HEK293 (cell line): ENCODE data around the gene HLA-DRB5.

Source experiments
- CTCF ChIA-PET: fragments of 350-600 bp; formaldehyde crosslinking; extraction: SDS; loops from one replicate; lab custom pipeline; 2021; ENCODE audit warnings: antibody characterized with exemption; lab: Yijun Ruan, JAX
- POLR2A ChIA-PET: fragments of 300-600 bp; formaldehyde crosslinking; extraction: SDS; loops from one replicate; lab custom pipeline; 2020; ENCODE audit warnings: antibody characterized with exemption, inconsistent platforms; lab: Yijun Ruan, JAX
- H3K27ac ChIP-seq: fragments of 200-500 bp; sonication (Bioruptor generic); 2 replicates; pipeline ENCODE4 v1.5.1; 2014; ENCODE audit warnings: low read depth, low read length, control low read depth, inconsistent platforms; ENCODE audit errors: extremely low read depth
- H3K36me3 ChIP-seq, 2 experiments: fragments of 200-500 bp in 1 of 2; sonication (Bioruptor generic) in 1 of 2; 1 replicate in 1 of 2; 2 replicates in 1 of 2; pipeline ENCODE4 v1.5.1; 2014 to 2017; ENCODE audit warnings: inconsistent platforms in 2 of 2, low read length in 2 of 2; ENCODE audit not compliant: control insufficient read depth in 2 of 2, insufficient read depth in 1 of 2
- H3K4me1 ChIP-seq: fragments of 200-500 bp; sonication (Bioruptor generic); 2 replicates; pipeline ENCODE4 v1.5.1; 2014; ENCODE audit warnings: mild to moderate bottlenecking, low read length, inconsistent platforms; ENCODE audit not compliant: control insufficient read depth, insufficient read depth
- H3K4me3 ChIP-seq: 2 replicates; pipeline ENCODE4 v1.5.1; 2011; ENCODE audit warnings: low read depth, mild to moderate bottlenecking, control low read depth, low read length, moderate library complexity
- H3K9me3 ChIP-seq: fragments of 200-500 bp; sonication (Bioruptor generic); 2 replicates; pipeline ENCODE4 v1.5.1; 2014; ENCODE audit warnings: low read depth, low read length, inconsistent platforms; ENCODE audit not compliant: control insufficient read depth, insufficient read depth
- ATF2 ChIP-seq: fragments of 450-650 bp; formaldehyde crosslinking; IDR thresholded peaks from 2 replicates; pipeline ENCODE4 v1.5.1; 2016; ENCODE audit warnings: missing biosample characterization, missing genetic modification characterization, low read depth
- EGR2 ChIP-seq: fragments of 450-650 bp; formaldehyde crosslinking; IDR thresholded peaks from 2 replicates; pipeline ENCODE4 v1.5.1; 2016; ENCODE audit warnings: low read depth, missing biosample characterization, missing genetic modification characterization
- FEZF1 ChIP-seq: fragments of 450-650 bp; formaldehyde crosslinking; IDR thresholded peaks from 2 replicates; pipeline ENCODE4 v1.5.1; 2016; ENCODE audit warnings: missing biosample characterization, missing genetic modification characterization
- GLIS1 ChIP-seq: fragments of 450-650 bp; formaldehyde crosslinking; IDR thresholded peaks from 2 replicates; pipeline ENCODE4 v1.5.1; 2016; ENCODE audit warnings: missing biosample characterization, missing genetic modification characterization
- HOXC10 ChIP-seq: sonication (generic); formaldehyde crosslinking; IDR thresholded peaks from 2 replicates; pipeline ENCODE4 v1.8.1; 2023; ENCODE audit warnings: mild to moderate bottlenecking, missing genetic modification reagents
- KLF1 ChIP-seq: fragments of 450-650 bp; formaldehyde crosslinking; IDR thresholded peaks from 2 replicates; pipeline ENCODE4 v1.5.1; 2016; ENCODE audit warnings: missing biosample characterization, missing genetic modification characterization
- KLF16 ChIP-seq: fragments of 450-650 bp; formaldehyde crosslinking; IDR thresholded peaks from 2 replicates; pipeline ENCODE4 v1.5.1; 2017; ENCODE audit warnings: missing biosample characterization, missing genetic modification characterization
- SP7 ChIP-seq: fragments of 450-650 bp; formaldehyde crosslinking; IDR thresholded peaks from 2 replicates; pipeline ENCODE4 v1.5.1; 2016; ENCODE audit warnings: missing biosample characterization, missing genetic modification characterization
- YY1 ChIP-seq: fragments of 450-650 bp; formaldehyde crosslinking; IDR thresholded peaks from 2 replicates; pipeline ENCODE4 v1.5.1; 2018; ENCODE audit warnings: missing biosample characterization, missing genetic modification characterization
- ZIC2 ChIP-seq: fragments of 450-650 bp; formaldehyde crosslinking; IDR thresholded peaks from 2 replicates; pipeline ENCODE4 v1.5.1; 2016; ENCODE audit warnings: missing biosample characterization, missing genetic modification characterization
- ZNF10 ChIP-seq: fragments of 450-650 bp; formaldehyde crosslinking; IDR thresholded peaks from 2 replicates; pipeline ENCODE4 v1.5.1; 2017; ENCODE audit warnings: missing biosample characterization, missing genetic modification characterization
- ZNF26 ChIP-seq: fragments of 450-650 bp; formaldehyde crosslinking; IDR thresholded peaks from 2 replicates; pipeline ENCODE4 v1.5.1; 2016; ENCODE audit warnings: missing biosample characterization, missing genetic modification characterization
- ZNF391 ChIP-seq: fragments of 450-650 bp; formaldehyde crosslinking; IDR thresholded peaks from 2 replicates; pipeline ENCODE4 v1.5.1; 2016; ENCODE audit warnings: low read depth, missing biosample characterization, missing genetic modification characterization, borderline replicate concordance
- ZNF449 ChIP-seq: fragments of 450-650 bp; formaldehyde crosslinking; IDR thresholded peaks from 2 replicates; pipeline ENCODE4 v1.5.1; 2017; ENCODE audit warnings: missing biosample characterization, mild to moderate bottlenecking, missing genetic modification characterization, moderate library complexity
- ZNF518A ChIP-seq: fragments of 450-650 bp; formaldehyde crosslinking; conservative IDR thresholded peaks from 2 replicates; pipeline ENCODE4 v1.5.1; 2016; ENCODE audit warnings: low read depth, missing biosample characterization, missing genetic modification characterization
- ZNF560 ChIP-seq: fragments of 450-650 bp; formaldehyde crosslinking; IDR thresholded peaks from 2 replicates; pipeline ENCODE4 v1.5.1; 2017; ENCODE audit warnings: missing biosample characterization, missing genetic modification characterization, borderline replicate concordance
- ZNF585B ChIP-seq: fragments of 450-650 bp; formaldehyde crosslinking; IDR thresholded peaks from 2 replicates; pipeline ENCODE4 v1.5.1; 2016; ENCODE audit warnings: missing biosample characterization, missing genetic modification characterization
- ZNF610 ChIP-seq: fragments of 450-650 bp; formaldehyde crosslinking; IDR thresholded peaks from 2 replicates; pipeline ENCODE4 v1.5.1; 2016; ENCODE audit warnings: missing biosample characterization, missing genetic modification characterization, borderline replicate concordance
- ZNF623 ChIP-seq: fragments of 450-650 bp; formaldehyde crosslinking; IDR thresholded peaks from 2 replicates; pipeline ENCODE4 v1.5.1; 2016; ENCODE audit warnings: missing biosample characterization, missing genetic modification characterization
- ZNF658 ChIP-seq: fragments of 450-650 bp; formaldehyde crosslinking; IDR thresholded peaks from 2 replicates; pipeline ENCODE4; 2016; ENCODE audit warnings: missing biosample characterization, missing genetic modification characterization

HLA-DRB5 gene

GRCh38 chr6:32522302-32523047 lies 7.6 kb downstream of the HLA-DRB5 start:
- ChIA-PET POLR2A (interaction anchor here (0.6 kb wide), 1 partner anchor 35 kb away, joined by 3 read pairs; no protein-coding TSS in a partner anchor), CTCF (interaction anchor here (0.6 to 1.5 kb wide), 3 partner anchors 170 to 350 kb away, joined by 3 to 8 read pairs (median 4); no protein-coding TSS in a partner anchor)
- Histone ChIP-seq H3K9me3 (no peaks in the 10 kb centered on the region), H3K4me1 (peaks cover 24% of the 10 kb centered on the region), H3K4me3 (no peak overlapping the region; the same call in 1 of the 2 replicates), H3K27ac (peak overlapping the region; percentile 35; the same call in 1 of the 2 replicates), H3K36me3 (no peaks in the 10 kb centered on the region)
- TF ChIP-seq HOXC10 = no peak
- TF ChIP-seq EGR2 (tag by site-specific recombination) = 0 out of 2 replicates have a peak, but pooled peaks have one; percentile 2

- no peak for TF ChIP-seq ZNF585B (tag by site-specific recombination)
- no peak for TF ChIP-seq ZIC2 (tag by site-specific recombination)
- no peak for TF ChIP-seq YY1 (tag by site-specific recombination)
- no peak for TF ChIP-seq ZNF560 (tag by site-specific recombination)
- TF ChIP-seq ZNF518A (tag by site-specific recombination) = no peak
- TF ChIP-seq ZNF623 (tag by site-specific recombination) = no peak
- TF ChIP-seq ZNF10 (tag by site-specific recombination) = no peak
- no peak for TF ChIP-seq ZNF26 (tag by site-specific recombination)
- no peak for TF ChIP-seq ZNF610 (tag by site-specific recombination)
- no peak for TF ChIP-seq ZNF391
- no peak for TF ChIP-seq ZNF658
- 0 out of 2 replicates have a peak, but pooled peaks have one; percentile 12 for TF ChIP-seq ATF2 (tag by site-specific recombination)
- TF ChIP-seq KLF1 = no peak
- 0 out of 2 replicates have a peak, but pooled peaks have one; percentile 8 for TF ChIP-seq FEZF1 (tag by site-specific recombination)
- no peak for TF ChIP-seq KLF16 (tag by site-specific recombination)
- TF ChIP-seq GLIS1 = 0 out of 2 replicates have a peak, but pooled peaks have one; percentile 22
- TF ChIP-seq SP7 (tag by site-specific recombination) = peak; percentile 92
- no peak for TF ChIP-seq ZNF449 (tag by site-specific recombination)
- Histone ChIP-seq H3K36me3 (no peaks in the 10 kb centered on the region), H3K4me1 (peaks cover 24% of the 10 kb centered on the region), H3K9me3 (no peaks in the 10 kb centered on the region), H3K27ac (peak overlapping the region; percentile 53; the same call in 1 of the 2 replicates), H3K4me3 (no peak overlapping the region)
- CTCF ChIA-PET = no interaction called here
- POLR2A ChIA-PET = no interaction called here
These were observed 10.2 kb downstream of the HLA-DRB5 start for GRCh38 chr6:32519910-32520258.
